Common myeloid progenitor, CD34-positive (primary cell): ENCODE measurements around the gene CSMD2.

Experiments used
- CTCF ChIA-PET: fragments of 350-600 bp; sonication (Branson Sonifier 250); formaldehyde crosslinking; loops from one replicate; lab custom pipeline; 2021; ENCODE audit warnings: antibody characterized with exemption; lab: Charles Lee
- POLR2A ChIA-PET: fragments of 350-600 bp; sonication (Branson Sonifier 250); formaldehyde crosslinking; loops from one replicate; lab custom pipeline; 2021; ENCODE audit warnings: antibody characterized with exemption; lab: Charles Lee
- DNase-seq, 3 donors: peaks; one replicate each; pipeline versions ENCODE4 v3.0.0 to v3.0.0-alpha.2; 2013
- H3K27ac ChIP-seq, 2 experiments: 1 replicate in 1 of 2; 2 replicates in 1 of 2; pipeline ENCODE4 v1.7.0; 2013; ENCODE audit warnings: inconsistent platforms in 2 of 2, low read length in 2 of 2, mild to moderate bottlenecking in 2 of 2, low read depth in 1 of 2, moderate library complexity in 1 of 2; ENCODE audit not compliant: severe bottlenecking in 2 of 2, insufficient read depth in 1 of 2, poor library complexity in 1 of 2
- H3K27me3 ChIP-seq, 5 experiments: replicated peaks in 2 of 5; 1 replicate in 3 of 5; 2 replicates in 2 of 5; pipeline versions ENCODE4 v1.6.1 to v1.7.0; 2013; ENCODE audit warnings: low read length in 4 of 5, mild to moderate bottlenecking in 2 of 5, moderate library complexity in 2 of 5, inconsistent platforms in 1 of 5; ENCODE audit not compliant: insufficient read depth in 5 of 5, control insufficient read depth in 4 of 5
- H3K36me3 ChIP-seq, 4 experiments: 1 replicate in 2 of 4; 2 replicates in 2 of 4; pipeline versions ENCODE4 v1.6.1 to v1.7.0; 2013; ENCODE audit warnings: low read length in 3 of 4, control low read depth in 1 of 4, mild to moderate bottlenecking in 1 of 4; ENCODE audit not compliant: control insufficient read depth in 4 of 4, insufficient read depth in 4 of 4
- H3K4me1 ChIP-seq, 4 experiments: 1 replicate in 3 of 4; 2 replicates in 1 of 4; pipeline versions ENCODE4 v1.6.1 to v1.7.1; 2013; ENCODE audit warnings: low read length in 3 of 4, mild to moderate bottlenecking in 3 of 4, control low read depth in 1 of 4, inconsistent platforms in 1 of 4, moderate library complexity in 1 of 4; ENCODE audit not compliant: control insufficient read depth in 4 of 4, insufficient read depth in 4 of 4; ENCODE audit errors: control extremely low read depth in 1 of 4
- H3K4me3 ChIP-seq, 7 experiments: 1 replicate in 4 of 7; 2 replicates in 3 of 7; pipeline versions ENCODE4 v1.5.1 to v1.7.0; 2013; ENCODE audit warnings: mild to moderate bottlenecking in 7 of 7, low read length in 6 of 7, moderate library complexity in 6 of 7, inconsistent platforms in 2 of 7, low read depth in 2 of 7, control low read depth in 1 of 7; ENCODE audit not compliant: insufficient read depth in 4 of 7, control insufficient read depth in 1 of 7; ENCODE audit errors: extremely low read depth in 1 of 7
- H3K9me3 ChIP-seq, 5 experiments: 1 replicate in 4 of 5; 2 replicates in 1 of 5; pipeline versions ENCODE4 v1.6.1 to v1.7.1; 2013; ENCODE audit warnings: low read length in 4 of 5, mild to moderate bottlenecking in 2 of 5, inconsistent platforms in 1 of 5, low read depth in 1 of 5, moderate library complexity in 1 of 5; ENCODE audit not compliant: control insufficient read depth in 4 of 5, insufficient read depth in 2 of 5; ENCODE audit errors: control extremely low read depth in 1 of 5
- WGBS: methylation state at CpG from one replicate; pipeline ENCODE4 v1.1.5; 2013; ENCODE audit not compliant: insufficient coverage; 5-methylcytosine and 5-hydroxymethylcytosine counted together

Gene CSMD2

GRCh38 chr1:33692206-33693188, 472.5 kb downstream of the CSMD2 start:
- no peak overlapping the region for H3K27ac ChIP-seq
- ChIA-PET CTCF (no interaction called here), POLR2A (no interaction called here)
- no peaks in the 10 kb centered on the region for H3K4me1 ChIP-seq
- H3K4me3 ChIP-seq: no peak overlapping the region
- peaks cover 0 to 4% (median 0%) of the 10 kb centered on the region in 5 experiments for H3K9me3 ChIP-seq
- H3K36me3 ChIP-seq: no peaks in the 10 kb centered on the region
- 95% methylated on average over 7 of the region's 7 CpGs for WGBS
- peak in 2 of 3 donors; percentile 8 to 14 for DNase-seq
- peaks cover 0 to 18% (median 2%) of the 10 kb centered on the region in 5 experiments for H3K27me3 ChIP-seq

- CTCF ChIA-PET: no interaction called here
- Histone ChIP-seq H3K4me1 (no peaks in the 10 kb centered on the region), H3K27ac (no peak overlapping the region), H3K4me3 (no peak overlapping the region), H3K36me3 (no peaks in the 10 kb centered on the region), H3K9me3 (peaks cover 0 to 2% (median 0%) of the 10 kb centered on the region in 5 experiments), H3K27me3 (peaks cover 5 to 34% (median 6%) of the 10 kb centered on the region in 5 experiments)
- POLR2A ChIA-PET: no interaction called here
- no peak for DNase-seq
- WGBS: no CpG with 5 or more reads among the region's 1 CpG
Observed at GRCh38 chr1:33687000-33687399, 478.0 kb downstream of the CSMD2 start.

GRCh38 chr1:33686551-33686950, 478.5 kb downstream of the CSMD2 start:
- no peak overlapping the region for H3K27ac ChIP-seq
- CTCF ChIA-PET: no interaction called here
- no peaks in the 10 kb centered on the region for H3K4me1 ChIP-seq
- no peaks in the 10 kb centered on the region for H3K36me3 ChIP-seq
- H3K27me3 ChIP-seq: peaks cover 5 to 34% (median 6%) of the 10 kb centered on the region in 5 experiments
- no peak for DNase-seq
- WGBS: no CpG with 5 or more reads among the region's 1 CpG
- no peak overlapping the region for H3K4me3 ChIP-seq
- H3K9me3 ChIP-seq: peaks cover 0 to 2% (median 0%) of the 10 kb centered on the region in 5 experiments
- POLR2A ChIA-PET: no interaction called here

- Histone ChIP-seq H3K4me3 (no peak overlapping the region), H3K4me1 (no peaks in the 10 kb centered on the region), H3K9me3 (peaks cover 0 to 2% (median 0%) of the 10 kb centered on the region in 5 experiments), H3K27ac (no peak overlapping the region), H3K36me3 (no peaks in the 10 kb centered on the region), H3K27me3 (peaks cover 5 to 34% (median 6%) of the 10 kb centered on the region in 5 experiments)
- POLR2A ChIA-PET: no interaction called here
- no peak for DNase-seq
- CTCF ChIA-PET: no interaction called here
- WGBS: 96% methylated on average over 3 of the region's 5 CpGs
Observed at GRCh38 chr1:33685256-33685655, 479.8 kb downstream of the CSMD2 start.

GRCh38 chr1:33684396-33685179, 480.4 kb downstream of the CSMD2 start:
- Histone ChIP-seq H3K36me3 (no peaks in the 10 kb centered on the region), H3K27me3 (peaks cover 5 to 29% (median 6%) of the 10 kb centered on the region in 5 experiments), H3K4me3 (no peak overlapping the region), H3K9me3 (peaks cover 0 to 2% (median 0%) of the 10 kb centered on the region in 5 experiments), H3K4me1 (no peaks in the 10 kb centered on the region), H3K27ac (no peak overlapping the region)
- POLR2A ChIA-PET: no interaction called here
- CTCF ChIA-PET: no interaction called here
- WGBS: 80% methylated on average over 2 of the region's 9 CpGs
- DNase-seq: no peak

GRCh38 chr1:33683913-33684312, 481.1 kb downstream of the CSMD2 start:
- ChIA-PET CTCF (no interaction called here), POLR2A (no interaction called here)
- DNase-seq: no peak
- WGBS: 100% methylated on average over 1 of the region's 2 CpGs
- no peak overlapping the region for H3K4me3 ChIP-seq
- H3K27ac ChIP-seq: no peak overlapping the region
- peaks cover 0 to 2% (median 0%) of the 10 kb centered on the region in 5 experiments for H3K9me3 ChIP-seq
- no peaks in the 10 kb centered on the region for H3K36me3 ChIP-seq
- H3K27me3 ChIP-seq: peaks cover 3 to 25% (median 6%) of the 10 kb centered on the region in 5 experiments
- no peaks in the 10 kb centered on the region for H3K4me1 ChIP-seq
